Liver (tissue), 9 donors: ENCODE results near the gene MYO3B. TPM values are rescaled to one million over a fixed set of nuclear protein-coding genes. Genes with fewer than 3 reads are reported as not detected.

Source experiments
- DNase-seq: peaks from one replicate; pipeline ENCODE4 v3.0.0-alpha.2; 2017; ENCODE audit warnings: low spot score
- H3K27ac ChIP-seq, 2 donors: one replicate each; pipeline ENCODE4 v1.7.0; 2013; ENCODE audit warnings: inconsistent platforms in 2 of 2, low read length in 2 of 2, control low read depth in 1 of 2, low read depth in 1 of 2, mild to moderate bottlenecking in 1 of 2
- H3K27me3 ChIP-seq, 4 donors: one replicate each; pipeline versions ENCODE4 v1.6.1 to v1.7.0; 2013; ENCODE audit warnings: low read length in 3 of 4, inconsistent platforms in 1 of 4, mild to moderate bottlenecking in 1 of 4, moderate library complexity in 1 of 4; ENCODE audit not compliant: control insufficient read depth in 4 of 4, insufficient read depth in 4 of 4
- H3K36me3 ChIP-seq, 4 donors: one replicate each; pipeline versions ENCODE4 v1.6.1 to v1.7.0; 2013; ENCODE audit warnings: low read length in 3 of 4, mild to moderate bottlenecking in 3 of 4, low read depth in 1 of 4, moderate library complexity in 1 of 4; ENCODE audit not compliant: control insufficient read depth in 4 of 4, insufficient read depth in 3 of 4
- H3K4me1 ChIP-seq, 4 donors: one replicate each; pipeline versions ENCODE4 v1.6.1 to v1.7.0; 2013; ENCODE audit warnings: low read length in 3 of 4, mild to moderate bottlenecking in 3 of 4, moderate library complexity in 1 of 4; ENCODE audit not compliant: control insufficient read depth in 4 of 4, insufficient read depth in 4 of 4
- H3K4me3 ChIP-seq, 3 donors: one replicate each; pipeline versions ENCODE4 v1.6.1 to v1.7.0; 2013; ENCODE audit warnings: low read length in 3 of 3, control low read depth in 1 of 3, low read depth in 1 of 3, mild to moderate bottlenecking in 1 of 3
- H3K9ac ChIP-seq, 2 donors: one replicate each; pipeline ENCODE4 v1.7.0; 2013; ENCODE audit warnings: low read length in 2 of 2, mild to moderate bottlenecking in 2 of 2, moderate library complexity in 2 of 2, control low read depth in 1 of 2, low read depth in 1 of 2
- H3K9me3 ChIP-seq, 4 donors: one replicate each; pipeline versions ENCODE4 v1.6.1 to v1.7.0; 2013; ENCODE audit warnings: low read length in 3 of 4; ENCODE audit not compliant: control insufficient read depth in 4 of 4
- ATF3 ChIP-seq: IDR thresholded peaks from 2 replicates; pipeline ENCODE4 v1.6.1; 2016; ENCODE audit warnings: antibody characterized with exemption
- CTCF ChIP-seq: fragments of 150-350 bp; IDR thresholded peaks from 2 replicates; pipeline ENCODE4 v1.5.1; 2017; ENCODE audit warnings: improper control_type of control experiment, low read depth, low read length; ENCODE audit not compliant: missing input control
- EGR1 ChIP-seq, 2 donors: IDR thresholded peaks; 2 replicates each; pipeline ENCODE4 v1.6.1; 2016 to 2018; ENCODE audit warnings: antibody characterized with exemption in 2 of 2, low read depth in 2 of 2
- FOXA1 ChIP-seq: IDR thresholded peaks from 2 replicates; pipeline ENCODE4 v1.6.1; 2016; ENCODE audit warnings: antibody characterized with exemption
- FOXA2 ChIP-seq: IDR thresholded peaks from 2 replicates; pipeline ENCODE4 v1.6.1; 2016; ENCODE audit warnings: antibody characterized with exemption
- GABPA ChIP-seq, 2 donors: IDR thresholded peaks in 1 of 2; conservative IDR thresholded peaks in 1 of 2; 2 replicates each; pipeline ENCODE4 v1.6.1; 2016; ENCODE audit warnings: antibody characterized with exemption in 2 of 2, mild to moderate bottlenecking in 1 of 2, moderate library complexity in 1 of 2
- HNF4A ChIP-seq, 2 donors: conservative IDR thresholded peaks; 2 replicates each; pipeline ENCODE4 v1.6.1; 2016; ENCODE audit warnings: antibody characterized with exemption in 2 of 2, mild to moderate bottlenecking in 2 of 2
- HNF4G ChIP-seq: IDR thresholded peaks from 2 replicates; pipeline ENCODE4 v1.6.1; 2016; ENCODE audit warnings: antibody characterized with exemption
- JUND ChIP-seq, 2 donors: IDR thresholded peaks; 2 replicates each; pipeline ENCODE4 v1.6.1; 2016; ENCODE audit warnings: antibody characterized with exemption in 2 of 2
- MAX ChIP-seq: IDR thresholded peaks from 2 replicates; pipeline ENCODE4 v1.6.1; 2016; ENCODE audit warnings: antibody characterized with exemption
- NR2F2 ChIP-seq: IDR thresholded peaks from 2 replicates; pipeline ENCODE4 v1.6.1; 2016; ENCODE audit warnings: antibody characterized with exemption
- RAD21 ChIP-seq, 2 donors: IDR thresholded peaks; 2 replicates each; pipeline ENCODE4 v1.6.1; 2016; ENCODE audit warnings: antibody characterized with exemption in 2 of 2, mild to moderate bottlenecking in 2 of 2
- REST ChIP-seq: IDR thresholded peaks from 2 replicates; pipeline ENCODE4 v1.6.1; 2016; ENCODE audit warnings: antibody characterized with exemption, mild to moderate bottlenecking
- RXRA ChIP-seq, 2 donors: IDR thresholded peaks; 2 replicates each; pipeline ENCODE4 v1.6.1; 2017 to 2018; ENCODE audit warnings: antibody characterized with exemption in 2 of 2, mild to moderate bottlenecking in 1 of 2
- SP1 ChIP-seq: IDR thresholded peaks from 2 replicates; pipeline ENCODE4 v1.6.1; 2018; ENCODE audit warnings: antibody characterized with exemption, mild to moderate bottlenecking
- TAF1 ChIP-seq: conservative IDR thresholded peaks from 2 replicates; pipeline ENCODE4 v1.6.1; 2016; ENCODE audit warnings: antibody characterized with exemption, mild to moderate bottlenecking
- YY1 ChIP-seq: IDR thresholded peaks from 2 replicates; pipeline ENCODE4 v1.6.1; 2016; ENCODE audit warnings: antibody characterized with exemption, mild to moderate bottlenecking
- ZBTB33 ChIP-seq: IDR thresholded peaks from 2 replicates; pipeline ENCODE4 v1.6.1; 2016; ENCODE audit warnings: antibody characterized with exemption
- WGBS: extraction: QIAGEN DNeasy Blood & Tissue Kit; methylation state at CpG from one replicate; pipeline ENCODE4 v1.1.7; 2013; 5-methylcytosine and 5-hydroxymethylcytosine counted together
- polyA plus RNA-seq, 2 donors: library from polyadenylated mRNA; stranded (reverse) in 1 of 2; unstranded in 1 of 2; fragments of 200-250 nt in 1 of 2; fragments of >200 nt in 1 of 2; fragmentation: Nextera tagmentation in 1 of 2; extraction: Ambion mirVana in 1 of 2; gene quantifications; one replicate each; pipeline versions ENCODE4 v1.2.1 to v1.2.3, GENCODE V29; 2013 to 2015
- total RNA-seq, 2 donors: library from RNA; depleted of rRNA; stranded (reverse); fragments of >200 nt; gene quantifications; one replicate each; pipeline ENCODE4 v1.2.3, GENCODE V29; 2014
- donor health status: healthy.
- donor health status: healthy.
- donor health status: healthy.
- donor health status: healthy.
- donor health status: healthy.

MYO3B gene
- total and polyA plus RNA-seq, 4 donors: under 0.01 to 0.05 TPM; not detected in 2

GRCh38 chr2:170276056-170276455 lies 98.1 kb downstream of the MYO3B start:
- H3K36me3 ChIP-seq: no peaks in the 10 kb centered on the region
- H3K27ac ChIP-seq: no peak overlapping the region
- H3K4me1 ChIP-seq: no peaks in the 10 kb centered on the region
- H3K27me3 ChIP-seq: peaks cover 0 to 3% (median 0%) of the 10 kb centered on the region in 4 donors
- TF ChIP-seq HNF4A (conservative IDR thresholded peaks at IDR 0.05): no peak
- TF ChIP-seq FOXA1: no peak
- TF ChIP-seq ATF3: no peak
- no peak for TF ChIP-seq RAD21 (IDR thresholded peaks at IDR 0.05)
- no peak for TF ChIP-seq TAF1
- DNase-seq: no peak
- WGBS: 71% methylated on average over 3 of the region's 3 CpGs
- H3K9ac ChIP-seq: no peak overlapping the region
- H3K9me3 ChIP-seq: no peaks in the 10 kb centered on the region
- no peak overlapping the region for H3K4me3 ChIP-seq

DNA sequence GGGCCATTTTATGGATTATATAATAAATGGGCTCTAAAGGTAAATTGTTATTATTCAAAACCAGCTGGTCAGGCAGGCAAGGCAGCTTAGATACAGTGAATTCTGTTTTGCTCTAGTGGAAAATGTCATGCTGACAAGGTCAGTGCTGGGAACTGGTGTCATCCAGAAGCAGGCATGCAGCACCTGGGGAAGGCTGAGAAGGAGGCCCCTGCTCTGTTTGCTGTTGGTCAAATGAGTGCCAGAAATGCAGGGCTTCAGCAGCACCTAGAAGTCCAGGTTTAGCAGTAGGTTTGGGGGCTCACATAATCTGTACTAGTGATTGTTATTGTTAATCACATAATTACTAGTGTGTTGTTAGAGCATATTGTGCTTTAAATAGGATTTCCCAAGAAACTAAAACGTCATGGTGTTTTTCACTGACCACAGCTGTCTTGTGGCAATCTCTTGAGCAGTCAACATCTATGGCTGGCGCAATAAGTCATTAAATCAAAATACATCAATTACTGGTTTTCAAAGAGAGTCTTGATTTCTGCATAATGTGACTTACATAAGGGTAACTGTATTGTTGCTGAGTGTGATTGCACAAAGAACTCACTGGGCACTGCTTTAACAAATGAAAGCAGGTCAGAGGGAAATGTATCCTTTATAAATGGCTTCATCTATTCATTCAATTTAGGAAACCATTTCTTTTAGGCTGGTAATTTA lies 99.1 kb downstream of the MYO3B start:
- Histone ChIP-seq H3K27me3 (peaks cover 0 to 3% (median 0%) of the 10 kb centered on the region in 4 donors), H3K9me3 (no peaks in the 10 kb centered on the region), H3K4me1 (no peaks in the 10 kb centered on the region), H3K27ac (no peak overlapping the region), H3K4me3 (no peak overlapping the region), H3K36me3 (no peaks in the 10 kb centered on the region), H3K9ac (no peak overlapping the region)
- WGBS: 59% methylated on average over 2 of the region's 2 CpGs
- TF ChIP-seq MAX (no peak), EGR1 (IDR thresholded peaks at IDR 0.05; ENCODE audit: low read depth in 2 of 2) (no peak), SP1 (no peak), RAD21 (IDR thresholded peaks at IDR 0.05) (no peak), TAF1 (no peak), FOXA1 (no peak), RXRA (IDR thresholded peaks at IDR 0.05) (no peak), YY1 (no peak), JUND (IDR thresholded peaks at IDR 0.05) (no peak), GABPA (IDR thresholded peaks at IDR 0.05 in 1 of 2, conservative IDR thresholded peaks at IDR 0.05 in 1 of 2) (no peak), HNF4A (conservative IDR thresholded peaks at IDR 0.05) (no peak), ATF3 (no peak), HNF4G (no peak), NR2F2 (no peak), REST (no peak), FOXA2 (no peak), CTCF (no peak), ZBTB33 (no peak)
- no peak for DNase-seq
